ENCODE data around the gene HSPH1.

Gene HSPH1

DNA sequence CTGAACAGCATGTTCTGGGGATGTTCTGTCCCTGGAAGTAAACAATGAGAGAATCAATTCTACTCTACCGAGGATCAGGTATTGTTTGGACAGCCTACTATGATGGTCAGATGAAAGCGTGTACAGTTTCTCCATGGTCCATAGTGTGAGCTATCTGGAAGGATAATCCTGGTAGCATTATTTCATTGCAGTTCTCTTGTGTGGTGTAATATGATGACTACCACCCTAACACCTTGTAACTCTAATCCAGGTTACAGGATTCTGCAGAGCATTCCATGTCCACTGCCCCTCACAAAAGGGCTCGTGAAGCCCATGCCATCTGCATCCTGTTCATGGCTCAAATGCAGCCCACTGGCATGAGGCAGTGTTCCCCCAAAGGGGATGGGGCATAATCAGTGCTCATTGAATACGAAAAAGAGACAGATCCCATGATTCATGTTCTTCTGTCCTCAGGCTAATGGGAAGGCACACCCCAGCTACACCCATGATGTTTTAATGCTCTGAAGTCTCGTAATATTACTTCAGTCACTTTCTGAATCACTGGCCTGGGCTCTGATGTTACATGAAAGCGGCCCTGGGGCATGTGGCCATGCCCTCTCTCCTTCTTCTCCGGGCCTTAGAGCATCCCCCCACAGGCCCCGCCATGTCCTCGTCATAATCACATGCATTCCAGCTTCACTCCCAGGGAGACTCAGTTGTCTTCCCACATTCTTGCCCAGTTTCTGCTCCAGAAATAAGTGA is 68.4 kb downstream of the HSPH1 start:
- DNase-seq: no peak

DNA sequence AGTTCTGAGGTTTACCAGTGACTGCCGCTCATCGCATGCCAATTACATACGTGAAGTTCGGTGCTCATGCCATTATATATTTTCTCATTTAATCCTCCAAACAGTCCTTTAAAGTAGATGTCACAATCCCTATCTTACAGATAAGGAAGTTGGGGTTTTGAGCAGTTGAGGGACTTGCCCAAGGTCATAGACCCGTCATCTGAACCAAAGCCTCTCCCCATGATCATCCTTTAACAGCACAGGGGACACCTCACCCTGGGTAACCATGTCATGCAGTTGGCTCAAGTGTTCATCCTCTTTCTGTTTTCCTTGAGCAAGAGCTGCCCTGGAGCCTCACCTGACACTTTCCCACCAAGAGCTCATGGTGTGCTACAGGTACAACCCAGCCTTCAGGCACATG is 69.1 kb downstream of the HSPH1 start:
- DNase-seq: no peak

DNA sequence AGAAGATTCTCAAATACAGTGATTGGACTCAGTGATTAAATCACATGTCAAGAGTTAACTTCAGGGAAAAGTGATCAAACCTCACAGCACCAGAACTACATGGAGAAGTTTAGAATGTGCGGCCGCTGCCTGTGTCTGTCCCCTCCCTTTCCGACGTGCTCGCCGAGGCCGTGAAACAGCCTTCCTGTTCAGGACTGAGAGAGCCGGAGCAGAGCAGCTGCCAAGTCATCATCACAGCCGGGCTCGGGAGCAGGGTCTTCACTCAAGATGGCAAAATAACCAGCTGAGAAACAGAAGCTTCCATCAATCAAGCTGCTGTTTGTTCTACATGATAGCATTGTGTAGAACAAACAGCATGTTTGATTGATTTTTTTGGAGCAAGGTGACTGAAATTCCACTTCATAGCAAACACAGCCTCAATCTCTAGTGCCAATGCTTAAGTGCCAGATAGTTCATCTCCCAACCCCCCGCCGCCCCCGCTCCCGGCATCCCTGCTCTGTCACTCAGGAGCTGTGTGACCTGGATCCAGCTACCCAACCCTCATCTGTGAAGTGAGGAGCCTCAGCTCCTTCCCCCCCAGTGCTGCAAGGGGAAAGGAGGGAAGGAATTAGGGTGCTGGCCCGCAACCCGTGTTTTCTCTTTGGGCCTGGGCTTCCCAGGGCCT is 70.6 kb downstream of the HSPH1 start:
- DNase-seq: no peak

DNA sequence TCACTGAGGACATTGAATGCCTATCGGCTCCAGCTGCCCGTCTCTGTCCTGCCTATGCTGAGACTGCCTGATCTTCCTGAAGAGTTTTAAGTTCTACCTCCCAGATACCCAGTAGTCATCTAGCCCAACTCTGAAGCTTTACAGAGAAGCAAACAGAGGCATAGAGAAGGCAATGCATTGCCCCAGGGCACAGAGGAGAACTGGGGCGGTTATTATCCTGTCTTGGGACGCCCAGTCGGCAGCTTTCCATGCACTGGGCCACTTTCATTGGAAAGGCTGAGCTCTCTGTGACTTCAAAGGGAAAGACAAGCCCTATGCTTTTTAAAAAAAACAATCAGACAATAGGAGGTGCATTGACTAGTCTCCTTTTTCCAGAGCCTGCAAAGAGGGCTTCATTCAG is 71.6 kb downstream of the HSPH1 start:
- DNase-seq: no peak

DNA sequence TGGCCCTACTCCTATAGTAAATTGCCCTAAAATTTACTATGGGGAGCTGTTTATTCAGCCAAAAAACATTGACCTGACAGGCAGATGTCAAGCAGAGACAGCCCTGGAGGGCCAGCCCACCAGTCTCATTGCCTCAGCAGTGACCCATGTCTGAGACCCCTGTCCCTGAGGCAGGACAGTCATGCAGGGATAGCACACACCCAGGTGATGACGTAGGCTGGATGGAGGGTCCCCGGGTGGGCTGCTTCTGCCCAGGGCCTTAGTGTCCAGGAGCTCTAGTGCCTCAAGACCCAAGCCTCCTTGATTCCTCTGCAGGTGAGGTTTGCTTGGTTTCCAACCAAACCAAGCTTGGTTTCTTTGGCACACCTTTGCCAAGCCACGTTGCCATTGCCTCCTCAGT is 72.1 kb downstream of the HSPH1 start:
- no peak for DNase-seq

DNA sequence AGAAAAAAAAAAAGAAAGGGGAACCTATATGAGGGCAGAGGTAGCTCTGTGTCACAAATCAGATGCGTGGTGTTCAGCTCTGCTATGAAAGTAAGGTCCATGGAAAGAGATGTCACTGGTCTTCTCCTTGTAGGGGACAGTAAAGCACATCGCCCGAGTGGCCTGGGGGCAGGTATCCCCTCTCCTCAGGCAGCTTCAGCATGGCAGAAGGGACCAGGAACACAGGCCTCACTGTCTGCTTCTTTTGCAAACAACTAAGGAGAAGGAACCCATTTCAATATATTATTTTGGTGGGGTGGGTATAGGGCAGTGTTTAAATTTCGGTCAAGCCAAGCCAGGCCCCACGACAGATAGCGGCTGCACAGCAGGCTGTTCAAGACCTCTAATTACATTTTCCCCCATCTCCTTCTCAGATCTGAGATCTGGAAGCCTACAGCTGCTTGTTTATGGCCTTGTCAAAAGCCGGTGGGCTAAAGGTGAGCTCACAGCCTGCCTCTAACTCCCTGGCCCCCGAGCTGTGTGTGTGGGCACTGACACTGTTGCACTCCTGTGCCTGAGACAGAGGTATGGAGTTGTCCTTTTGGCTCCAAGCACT is 72.8 kb downstream of the HSPH1 start:
- DNase-seq: no peak
